ENCODE measurements around the gene PPFIA2.

DNA sequence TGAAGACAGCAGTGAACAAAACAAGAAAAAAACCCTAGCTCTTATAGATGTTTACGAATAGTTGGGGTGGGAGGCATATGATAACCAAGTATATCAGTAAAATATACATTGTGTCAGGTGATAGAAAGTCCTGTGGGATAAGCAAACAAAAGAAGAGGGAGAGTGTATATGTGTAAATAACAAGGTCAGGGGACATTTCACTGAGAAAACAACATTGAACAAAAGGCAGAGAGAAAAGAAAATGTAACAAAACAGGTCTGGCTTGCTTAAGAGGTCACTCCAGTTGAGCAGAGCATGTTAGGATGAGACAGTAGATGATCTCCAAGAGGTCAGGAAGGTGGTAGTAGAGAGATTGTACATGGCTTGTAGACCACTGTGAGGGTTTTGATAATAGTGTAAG lies 377.2 kb downstream of the PPFIA2 start:
- TF ChIP-seq, protein P1, sequence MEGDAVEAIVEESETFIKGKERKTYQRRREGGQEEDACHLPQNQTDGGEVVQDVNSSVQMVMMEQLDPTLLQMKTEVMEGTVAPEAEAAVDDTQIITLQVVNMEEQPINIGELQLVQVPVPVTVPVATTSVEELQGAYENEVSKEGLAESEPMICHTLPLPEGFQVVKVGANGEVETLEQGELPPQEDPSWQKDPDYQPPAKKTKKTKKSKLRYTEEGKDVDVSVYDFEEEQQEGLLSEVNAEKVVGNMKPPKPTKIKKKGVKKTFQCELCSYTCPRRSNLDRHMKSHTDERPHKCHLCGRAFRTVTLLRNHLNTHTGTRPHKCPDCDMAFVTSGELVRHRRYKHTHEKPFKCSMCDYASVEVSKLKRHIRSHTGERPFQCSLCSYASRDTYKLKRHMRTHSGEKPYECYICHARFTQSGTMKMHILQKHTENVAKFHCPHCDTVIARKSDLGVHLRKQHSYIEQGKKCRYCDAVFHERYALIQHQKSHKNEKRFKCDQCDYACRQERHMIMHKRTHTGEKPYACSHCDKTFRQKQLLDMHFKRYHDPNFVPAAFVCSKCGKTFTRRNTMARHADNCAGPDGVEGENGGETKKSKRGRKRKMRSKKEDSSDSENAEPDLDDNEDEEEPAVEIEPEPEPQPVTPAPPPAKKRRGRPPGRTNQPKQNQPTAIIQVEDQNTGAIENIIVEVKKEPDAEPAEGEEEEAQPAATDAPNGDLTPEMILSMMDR (optimal IDR thresholded peaks at IDR 0.05 in 1 of 3, IDR thresholded peaks at IDR 0.05 in 1 of 3, conservative IDR thresholded peaks at IDR 0.05 in 1 of 3; ENCODE audit: extremely low read depth in 1 of 3, insufficient read depth in 2 of 3, low read length in 3 of 3), result no peak
- TF ChIP-seq EZH2 (IDR thresholded peaks at IDR 0.05; ENCODE audit: low read length), result no peak
